GM10248 (cell line): ENCODE measurements around the gene RPS15.

Experiments
- CTCF ChIA-PET: fragments of 300-600 bp; sonication (Branson Sonifier 250); formaldehyde crosslinking; extraction: SDS; loops from one replicate; lab custom pipeline; 2021; ENCODE audit warnings: antibody characterized with exemption; lab: Yijun Ruan, JAX
- POLR2A ChIA-PET: fragments of 350-650 bp; sonication (Branson Sonifier 250); formaldehyde crosslinking; extraction: SDS; loops from one replicate; lab custom pipeline; 2020; ENCODE audit warnings: antibody characterized with exemption; lab: Yijun Ruan, JAX
- DNase-seq: peaks from one replicate; pipeline ENCODE4 v3.0.0; 2012; ENCODE audit errors: extremely low spot score
- TF ChIP-seq, protein P1 (sequence below): IDR thresholded peaks from 2 replicates; pipeline ENCODE4 v1.5.1; 2012; ENCODE audit warnings: mild to moderate bottlenecking, low read depth; ENCODE audit errors: extremely low read depth, missing control alignments, control extremely low read depth

RPS15 gene

GRCh38 chr19:1455336-1456120 lies 17.3 kb downstream of the RPS15 start:
- ChIA-PET CTCF (interaction anchor here (1.8 to 3.7 kb wide), 4 partner anchors 11 to 13 kb away, joined by 6 to 25 read pairs (median 14); no protein-coding TSS in a partner anchor), POLR2A (interaction anchor here (0.5 to 2.0 kb wide), 3 partner anchors 11 to 15 kb away, joined by 5 to 7 read pairs (median 6); no protein-coding TSS in a partner anchor)
- DNase-seq = peak; percentile 79
- TF ChIP-seq, protein P1, sequence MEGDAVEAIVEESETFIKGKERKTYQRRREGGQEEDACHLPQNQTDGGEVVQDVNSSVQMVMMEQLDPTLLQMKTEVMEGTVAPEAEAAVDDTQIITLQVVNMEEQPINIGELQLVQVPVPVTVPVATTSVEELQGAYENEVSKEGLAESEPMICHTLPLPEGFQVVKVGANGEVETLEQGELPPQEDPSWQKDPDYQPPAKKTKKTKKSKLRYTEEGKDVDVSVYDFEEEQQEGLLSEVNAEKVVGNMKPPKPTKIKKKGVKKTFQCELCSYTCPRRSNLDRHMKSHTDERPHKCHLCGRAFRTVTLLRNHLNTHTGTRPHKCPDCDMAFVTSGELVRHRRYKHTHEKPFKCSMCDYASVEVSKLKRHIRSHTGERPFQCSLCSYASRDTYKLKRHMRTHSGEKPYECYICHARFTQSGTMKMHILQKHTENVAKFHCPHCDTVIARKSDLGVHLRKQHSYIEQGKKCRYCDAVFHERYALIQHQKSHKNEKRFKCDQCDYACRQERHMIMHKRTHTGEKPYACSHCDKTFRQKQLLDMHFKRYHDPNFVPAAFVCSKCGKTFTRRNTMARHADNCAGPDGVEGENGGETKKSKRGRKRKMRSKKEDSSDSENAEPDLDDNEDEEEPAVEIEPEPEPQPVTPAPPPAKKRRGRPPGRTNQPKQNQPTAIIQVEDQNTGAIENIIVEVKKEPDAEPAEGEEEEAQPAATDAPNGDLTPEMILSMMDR = no peak

- CTCF ChIA-PET = interaction anchor here (1.8 to 3.7 kb wide), 3 partner anchors 10 to 13 kb away, joined by 6 to 22 read pairs (median 6); no protein-coding TSS in a partner anchor
- TF ChIP-seq, protein P1 = no peak
- DNase-seq = no peak
- POLR2A ChIA-PET = interaction anchor here (1.4 to 2.0 kb wide), 2 partner anchors 11 to 15 kb away, joined by 5 to 6 read pairs; no protein-coding TSS in a partner anchor
Observed at GRCh38 chr19:1456121-1456900, 18.1 kb downstream of the RPS15 start.

DNA sequence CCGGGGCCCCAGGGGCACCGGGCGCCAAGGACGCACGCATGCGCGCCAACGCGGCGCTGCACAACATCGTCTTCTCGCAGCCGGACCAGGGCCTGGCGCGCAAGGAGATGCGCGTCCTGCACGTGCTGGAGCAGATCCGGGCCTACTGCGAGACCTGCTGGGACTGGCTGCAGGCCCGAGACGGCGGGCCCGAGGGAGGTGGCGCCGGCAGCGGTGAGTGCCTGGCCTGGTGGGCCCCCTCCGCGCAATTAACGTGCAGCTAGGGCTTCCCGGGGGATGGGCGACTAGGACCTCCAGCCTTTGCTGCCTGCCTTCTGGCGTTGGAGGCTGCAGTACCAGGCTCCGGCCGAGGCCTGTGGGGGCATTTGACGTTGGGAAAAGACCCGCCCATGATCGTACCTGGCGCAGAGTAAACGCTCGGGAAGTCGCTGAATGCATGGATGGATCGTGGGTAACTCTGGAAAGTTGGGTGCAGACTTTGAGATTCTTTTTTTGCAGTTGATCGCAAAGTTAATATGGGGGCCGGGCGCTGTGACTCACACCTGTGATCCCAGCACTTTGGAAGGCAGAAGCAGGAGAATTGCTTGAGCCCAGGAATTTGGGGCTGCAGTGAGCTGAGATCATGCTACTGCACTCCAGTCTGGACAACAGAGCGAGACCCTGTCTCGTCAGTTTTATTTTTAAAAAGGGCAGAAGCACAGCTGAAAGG lies 19.0 kb downstream of the RPS15 start:
- DNase-seq = no peak
- TF ChIP-seq, protein P1 = no peak
- ChIA-PET CTCF (interaction anchor here (1.4 to 3.7 kb wide), 3 partner anchors 10 to 20 kb away, joined by 3 to 22 read pairs (median 3); no protein-coding TSS in a partner anchor), POLR2A (interaction anchor here (0.6 kb wide), 1 partner anchor 1928 kb away, joined by 3 read pairs; no protein-coding TSS in a partner anchor)

DNA sequence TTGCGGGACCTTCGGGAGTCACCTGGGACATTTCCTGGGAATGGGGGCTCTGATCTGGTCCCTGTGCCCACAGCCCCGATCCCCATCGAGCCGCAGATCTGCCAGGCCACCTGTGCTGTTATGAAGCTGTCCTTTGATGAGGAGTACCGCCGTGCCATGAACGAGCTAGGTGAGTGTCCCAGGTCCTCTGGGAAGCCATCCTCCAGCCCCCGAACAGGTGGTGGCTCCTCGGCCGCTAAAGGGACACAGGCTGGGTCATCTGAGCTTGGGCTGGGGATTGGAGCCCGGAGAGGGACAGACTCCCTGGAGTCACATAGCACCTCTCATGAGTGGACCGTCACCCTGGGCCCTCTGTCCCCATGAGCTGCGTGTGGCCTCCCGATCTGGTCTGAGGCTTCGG lies 19.7 kb downstream of the RPS15 start:
- TF ChIP-seq, protein P1 = no peak
- no peak for DNase-seq
- CTCF ChIA-PET = interaction anchor here (1.3 to 3.7 kb wide), 4 partner anchors 10 to 20 kb away, joined by 3 to 22 read pairs (median 3); no protein-coding TSS in a partner anchor
- POLR2A ChIA-PET = interaction anchor here (0.6 kb wide), 1 partner anchor 1927 kb away, joined by 3 read pairs; no protein-coding TSS in a partner anchor

GRCh38 chr19:1459479-1459878 lies 21.3 kb downstream of the RPS15 start:
- no peak for DNase-seq
- CTCF ChIA-PET = interaction anchor here (3.7 kb wide), 1 partner anchor 16 kb away, joined by 22 read pairs; no protein-coding TSS in a partner anchor
- POLR2A ChIA-PET = interaction anchor here (0.6 kb wide), 1 partner anchor 164 kb away, joined by 3 read pairs; no protein-coding TSS in a partner anchor
- TF ChIP-seq, protein P1 = no peak
